Measurements from ENCODE around the gene PKN3.

Gene PKN3

GRCh38 chr9:128750926-128751595, 48.8 kb downstream of the PKN3 start:
- DNase-seq = no peak

GRCh38 chr9:128753627-128754026, 51.3 kb downstream of the PKN3 start:
- no peak for DNase-seq

- no peak for DNase-seq
Measured at GRCh38 chr9:128757602-128758001, 55.3 kb downstream of the PKN3 start.

- no peak for DNase-seq
Measured at GRCh38 chr9:128762671-128763449, 60.6 kb downstream of the PKN3 start.

- DNase-seq = no peak
Measured at GRCh38 chr9:128764361-128764760, 62.1 kb downstream of the PKN3 start.

- no peak for DNase-seq
Measured at GRCh38 chr9:128765499-128765898, 63.2 kb downstream of the PKN3 start.

- no peak for DNase-seq
Measured at GRCh38 chr9:128768606-128769005, 66.3 kb downstream of the PKN3 start.
